AG04449 (cell line): ENCODE results near the gene HMOX2.

ENCODE experiments used
- CTCF ChIA-PET: fragments of 350-600 bp; formaldehyde crosslinking; extraction: SDS; loops from one replicate; lab custom pipeline; 2021; ENCODE audit warnings: antibody characterized with exemption; lab: Yijun Ruan, JAX
- POLR2A ChIA-PET: fragments of 400-600, 350-600 bp; formaldehyde crosslinking; extraction: SDS; loops from one replicate; lab custom pipeline; 2020; ENCODE audit warnings: antibody characterized with exemption, inconsistent platforms; lab: Yijun Ruan, JAX
- DNase-seq: peaks from one replicate; pipeline ENCODE4 v3.0.0-alpha.2; 2010; ENCODE audit warnings: low read depth, low spot score
- H3K4me3 ChIP-seq: 2 replicates; pipeline ENCODE4 v1.5.1; 2011; ENCODE audit warnings: low read depth, mild to moderate bottlenecking, control low read depth, low read length
- TF ChIP-seq, protein P1 (sequence below): IDR thresholded peaks from one replicate; pipeline ENCODE4 v1.5.1; 2011; ENCODE audit warnings: mild to moderate bottlenecking, moderate library complexity, low read length, control low read depth, inconsistent platforms; ENCODE audit not compliant: insufficient read depth; ENCODE audit errors: missing control alignments

Gene HMOX2

DNA sequence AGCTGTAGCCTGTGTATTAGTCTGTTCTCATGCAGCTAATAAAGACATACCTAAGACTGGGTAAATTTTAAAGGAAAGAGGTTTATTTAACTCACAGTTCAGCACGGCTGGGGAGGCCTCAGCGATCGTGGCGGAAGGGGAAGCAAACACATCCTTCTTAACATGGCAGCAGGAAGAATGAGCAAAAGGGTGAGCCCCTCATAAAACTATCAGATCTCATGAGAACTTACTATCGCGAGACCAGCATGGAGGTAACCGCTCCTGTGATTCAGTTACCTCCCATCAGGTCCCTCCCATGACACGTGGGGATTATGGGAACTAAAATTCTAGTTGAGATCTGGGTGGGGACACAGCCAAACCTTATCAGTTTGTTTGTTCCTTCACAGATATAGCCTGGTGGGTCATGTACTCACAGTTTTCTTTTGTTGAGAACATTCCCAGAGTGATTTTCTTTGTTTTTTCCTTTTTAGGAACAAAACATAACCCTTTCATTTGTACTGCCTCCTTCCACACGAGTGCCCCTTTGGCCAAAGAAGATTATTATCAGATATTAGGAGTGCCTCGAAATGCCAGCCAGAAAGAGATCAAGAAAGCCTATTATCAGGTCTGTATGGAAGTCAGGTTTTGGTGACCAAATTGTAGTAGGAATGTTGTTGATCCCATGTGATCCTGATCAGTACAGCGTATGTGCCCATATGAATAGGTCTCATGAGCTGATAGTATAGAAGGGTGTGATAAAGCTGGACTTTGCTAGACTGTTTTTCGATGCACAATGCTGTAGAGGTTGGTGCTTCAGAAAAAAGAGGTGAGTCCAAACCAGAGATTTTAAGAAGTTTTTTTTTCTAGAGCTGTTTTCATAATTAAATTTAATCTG lies 42.0 kb upstream of the HMOX2 start:
- POLR2A ChIA-PET, result no interaction called here
- H3K4me3 ChIP-seq, result no peak overlapping the region
- no peak for DNase-seq
- TF ChIP-seq, protein P1, sequence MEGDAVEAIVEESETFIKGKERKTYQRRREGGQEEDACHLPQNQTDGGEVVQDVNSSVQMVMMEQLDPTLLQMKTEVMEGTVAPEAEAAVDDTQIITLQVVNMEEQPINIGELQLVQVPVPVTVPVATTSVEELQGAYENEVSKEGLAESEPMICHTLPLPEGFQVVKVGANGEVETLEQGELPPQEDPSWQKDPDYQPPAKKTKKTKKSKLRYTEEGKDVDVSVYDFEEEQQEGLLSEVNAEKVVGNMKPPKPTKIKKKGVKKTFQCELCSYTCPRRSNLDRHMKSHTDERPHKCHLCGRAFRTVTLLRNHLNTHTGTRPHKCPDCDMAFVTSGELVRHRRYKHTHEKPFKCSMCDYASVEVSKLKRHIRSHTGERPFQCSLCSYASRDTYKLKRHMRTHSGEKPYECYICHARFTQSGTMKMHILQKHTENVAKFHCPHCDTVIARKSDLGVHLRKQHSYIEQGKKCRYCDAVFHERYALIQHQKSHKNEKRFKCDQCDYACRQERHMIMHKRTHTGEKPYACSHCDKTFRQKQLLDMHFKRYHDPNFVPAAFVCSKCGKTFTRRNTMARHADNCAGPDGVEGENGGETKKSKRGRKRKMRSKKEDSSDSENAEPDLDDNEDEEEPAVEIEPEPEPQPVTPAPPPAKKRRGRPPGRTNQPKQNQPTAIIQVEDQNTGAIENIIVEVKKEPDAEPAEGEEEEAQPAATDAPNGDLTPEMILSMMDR, result no peak
- CTCF ChIA-PET, result interaction anchor here (1.0 to 1.1 kb wide), 2 partner anchors 32 to 84 kb away, joined by 3 read pairs; no protein-coding TSS in a partner anchor

DNA sequence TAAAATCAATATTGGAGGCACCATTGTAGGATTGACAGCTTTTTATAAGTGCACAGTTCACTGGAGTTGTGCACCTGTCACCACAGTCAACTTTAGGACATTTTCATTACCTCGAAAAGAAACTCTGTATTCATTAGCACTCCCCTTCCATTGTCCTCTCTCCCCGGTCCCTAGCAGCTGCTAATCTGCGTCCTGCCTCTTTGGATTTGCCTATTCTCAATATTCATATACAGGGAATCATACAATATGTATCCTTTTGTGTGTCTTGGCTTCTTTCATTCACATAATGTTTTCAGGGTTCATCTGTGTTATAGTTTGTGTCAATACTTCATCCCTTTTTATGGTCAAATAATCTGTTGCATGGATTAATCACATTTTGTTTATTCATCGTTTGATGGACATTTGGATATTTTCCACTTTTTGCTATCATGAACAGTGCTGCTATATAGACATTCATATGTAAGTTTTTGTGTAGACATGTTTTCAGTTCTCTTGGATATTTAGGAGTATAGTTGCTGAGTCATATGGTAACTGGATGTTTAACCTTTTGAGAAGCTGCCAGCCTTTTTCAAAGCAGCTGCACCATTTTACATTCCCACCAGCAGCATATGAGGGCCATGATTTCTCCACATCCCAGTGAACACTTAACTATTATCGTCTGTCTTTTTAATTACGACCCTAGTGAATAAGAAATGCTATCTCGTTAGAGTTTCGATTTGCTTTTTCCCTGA lies 40.7 kb upstream of the HMOX2 start:
- TF ChIP-seq, protein P1, result no peak

DNA sequence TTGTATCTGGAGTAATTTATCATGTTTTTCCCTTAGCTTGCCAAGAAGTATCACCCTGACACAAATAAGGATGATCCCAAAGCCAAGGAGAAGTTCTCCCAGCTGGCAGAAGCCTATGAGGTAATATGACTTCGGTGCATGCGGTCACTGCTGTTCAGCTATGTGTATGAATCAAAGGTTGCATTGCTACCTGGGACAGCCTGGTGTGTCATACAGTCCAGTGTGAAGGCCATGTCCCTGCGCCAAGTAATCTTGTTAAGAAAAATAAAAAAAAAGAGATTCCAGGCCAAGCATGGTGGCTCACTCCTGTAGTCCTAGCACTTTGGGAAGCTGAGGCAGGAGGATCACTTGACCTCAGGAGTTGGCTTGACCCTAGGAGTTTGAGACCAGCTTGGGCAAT lies 38.8 kb upstream of the HMOX2 start:
- TF ChIP-seq, protein P1, result no peak
- POLR2A ChIA-PET, result no interaction called here
- DNase-seq, result no peak
- no peak overlapping the region for H3K4me3 ChIP-seq
- CTCF ChIA-PET, result no interaction called here

More for the DNA sequence above, 40.7 kb upstream of the HMOX2 start:
- ChIA-PET POLR2A (no interaction called here), CTCF (interaction anchor here (1.1 to 1.7 kb wide), 3 partner anchors 32 to 85 kb away, joined by 3 to 4 read pairs (median 3); no protein-coding TSS in a partner anchor)
- H3K4me3 ChIP-seq, result no peak overlapping the region
- no peak for DNase-seq

DNA sequence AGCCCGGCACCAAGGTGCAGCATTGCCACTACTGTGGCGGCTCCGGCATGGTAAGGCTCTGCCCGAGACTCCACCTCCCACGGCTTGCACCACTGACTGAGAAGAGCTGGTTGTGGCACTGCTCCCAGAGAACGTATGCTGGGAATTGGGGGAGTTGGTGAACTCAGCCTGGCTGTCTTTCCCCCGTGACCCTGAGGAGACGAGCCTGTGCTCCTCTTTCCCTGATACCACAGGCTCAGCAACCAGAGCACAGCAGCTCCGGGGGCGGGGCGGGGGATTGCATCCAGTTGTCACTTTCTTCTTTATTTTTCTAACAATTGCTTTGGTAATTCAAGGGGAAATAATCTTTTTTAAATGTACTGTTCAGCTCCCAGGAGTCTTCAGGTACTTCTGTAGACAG lies 33.8 kb upstream of the HMOX2 start:
- CTCF ChIA-PET, result no interaction called here
- no peak for DNase-seq
- H3K4me3 ChIP-seq, result no peak overlapping the region
- TF ChIP-seq, protein P1, result no peak
- POLR2A ChIA-PET, result no interaction called here

DNA sequence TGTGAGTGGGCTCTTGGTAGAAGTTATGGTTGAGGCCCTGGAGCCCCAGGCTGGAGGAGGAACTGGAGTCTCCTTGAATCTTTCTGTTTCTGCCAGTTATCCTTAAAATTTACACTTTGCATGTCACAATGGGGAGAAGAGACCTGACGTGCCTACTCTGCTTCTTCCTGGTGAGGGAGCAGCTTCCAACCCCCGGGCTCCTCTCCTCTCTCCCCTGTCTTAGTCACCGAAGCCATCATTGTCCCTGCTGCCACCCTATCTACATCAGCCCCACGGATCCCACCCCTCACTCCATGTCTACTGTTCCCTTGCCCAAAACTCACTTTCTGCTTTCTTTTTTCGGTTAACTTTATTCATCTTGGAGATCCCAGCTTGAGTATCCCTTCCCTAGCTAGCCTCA lies 32.9 kb upstream of the HMOX2 start:
- POLR2A ChIA-PET, result no interaction called here
- TF ChIP-seq, protein P1, result no peak
- CTCF ChIA-PET, result no interaction called here
- no peak for DNase-seq
- no peak overlapping the region for H3K4me3 ChIP-seq

DNA sequence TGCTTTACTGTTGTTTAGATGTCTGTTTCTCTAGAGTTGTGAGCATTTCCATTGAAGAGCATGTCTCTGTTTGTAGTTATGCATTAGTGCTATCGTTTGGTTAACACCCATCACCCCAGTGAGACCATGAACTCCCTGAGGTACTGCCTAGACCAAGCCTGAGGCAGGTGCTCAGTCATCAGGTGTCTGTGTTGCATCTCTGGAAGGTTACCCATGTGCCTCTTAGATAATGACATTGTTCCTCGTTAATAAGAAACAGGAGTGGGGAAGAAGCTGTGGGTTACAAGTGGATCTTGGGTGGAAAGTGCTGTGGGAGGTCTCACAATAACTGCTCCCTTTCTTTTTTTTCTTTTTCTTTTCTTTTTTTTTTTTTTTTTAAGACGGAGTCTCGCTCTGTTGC lies 32.2 kb upstream of the HMOX2 start:
- DNase-seq, result no peak
- H3K4me3 ChIP-seq, result no peak overlapping the region
- ChIA-PET POLR2A (interaction anchor here (0.6 kb wide), 1 partner anchor 119 kb away, joined by 3 read pairs; no protein-coding TSS in a partner anchor), CTCF (no interaction called here)
- TF ChIP-seq, protein P1, result no peak
